ENCODE measurements around the gene TAGAP. TPM values are rescaled to one million over a fixed set of nuclear protein-coding genes. Genes with fewer than 3 reads are reported as not detected.

TAGAP gene
- total RNA-seq, 1 experiment from 2014 or later = not detected

DNA sequence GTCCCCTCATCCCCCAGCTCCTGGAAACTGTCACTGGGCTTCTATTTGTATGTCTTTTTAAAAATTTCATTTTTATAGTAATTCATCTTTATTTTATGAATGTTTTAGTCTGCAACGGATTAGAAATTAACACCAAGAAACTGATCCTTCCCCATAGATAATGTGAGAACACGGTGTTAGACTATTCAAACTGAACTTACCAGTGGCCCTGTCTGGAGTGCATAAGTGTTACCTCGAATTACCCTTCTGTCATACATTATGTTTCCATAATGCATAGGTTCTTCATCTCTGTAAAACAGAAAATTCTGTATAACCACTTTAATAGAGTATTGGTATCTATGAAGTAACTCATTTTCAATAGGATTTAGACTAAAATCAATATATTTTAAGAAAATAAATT lies 51.2 kb downstream of the TAGAP start:
- Histone ChIP-seq H2BK5ac (ENCODE audit: insufficient read length, low read length) (no peak overlapping the region), H3K14ac (ENCODE audit: insufficient read depth, low read length) (no peak overlapping the region), H3K23ac (ENCODE audit: insufficient read length, low read depth, low read length) (no peak overlapping the region), H3K18ac (ENCODE audit: insufficient read length, low read depth, low read length) (no peak overlapping the region), H3K56ac (ENCODE audit: insufficient read length, low read depth, low read length) (no peak overlapping the region), H2BK120ac (ENCODE audit: low read depth, low read length, poor library complexity, severe bottlenecking) (no peak overlapping the region), H3K4ac (ENCODE audit: low read depth, low read length) (no peak overlapping the region), H2AK5ac (ENCODE audit: insufficient read length, low read length) (no peak overlapping the region), H3K23me2 (ENCODE audit: insufficient read length, low read depth, low read length, poor library complexity, severe bottlenecking) (no peaks in the 10 kb centered on the region), H3K79me1 (ENCODE audit: insufficient read depth, low read depth, low read length, poor library complexity, severe bottlenecking) (no peaks in the 10 kb centered on the region), H4K20me1 (ENCODE audit: control insufficient read depth, insufficient read depth, insufficient read length) (no peaks in the 10 kb centered on the region), H4K5ac (ENCODE audit: insufficient read length, low read depth, low read length) (no peak overlapping the region), H4K8ac (replicated peaks; ENCODE audit: insufficient read length, low read depth, low read length) (no peak overlapping the region), H3K4me1 (ENCODE audit: insufficient read depth, low read length) (no peaks in the 10 kb centered on the region), H2BK20ac (ENCODE audit: low read depth, low read length, poor library complexity, severe bottlenecking) (no peak overlapping the region), H3K27ac (ENCODE audit: insufficient read length, low read depth, low read length) (no peak overlapping the region), H3T11ph (ENCODE audit: low read length) (no peak overlapping the region), H3K27me3 (ENCODE audit: insufficient read depth, low read length) (no peaks in the 10 kb centered on the region), H3K9me3 (ENCODE audit: control insufficient read depth, low read depth, low read length) (no peaks in the 10 kb centered on the region), H2BK15ac (ENCODE audit: low read depth, low read length) (no peak overlapping the region), H3K9ac (ENCODE audit: extremely low read depth, insufficient read length, low read length) (no peak overlapping the region), H4K91ac (ENCODE audit: insufficient read length, low read depth, low read length) (no peak overlapping the region), H2AFZ (ENCODE audit: low read length) (no peak overlapping the region), H2BK12ac (ENCODE audit: insufficient read length, low read depth, low read length) (no peak overlapping the region), H3K79me2 (ENCODE audit: insufficient read depth, low read length) (no peaks in the 10 kb centered on the region), H3K4me2 (ENCODE audit: insufficient read depth, insufficient read length, low read length) (no peak overlapping the region)
- Mint-ChIP-seq H3K4me1 (no peaks in the 10 kb centered on the region; a peak in 2 of 4 replicates), H3K9me3 (peaks cover 0 to 11% of the 10 kb centered on the region in 2 experiments; a peak in 2 of 5 replicates), H3K36me3 (ENCODE audit: insufficient read depth in 1 of 3, low read depth in 3 of 3) (peaks cover 2 to 26% (median 4%) of the 10 kb centered on the region in 3 experiments; a peak in 3 of 7 replicates), H3K4me3 (no peak overlapping the region), H3K27me3 (ENCODE audit: low read depth) (no peaks in the 10 kb centered on the region; the same call in 1 of the 2 replicates), H3K27ac (no peak overlapping the region)
- no peak for DNase-seq
- no CpG with 5 or more reads among the region's 3 CpGs for WGBS (ENCODE audit: extremely low coverage, insufficient read length, low lambda C conversion rate)
- TF ChIP-seq CTCF (conservative IDR thresholded peaks at IDR 0.05) = no peak

All from H9 (cell line).